Esophagus (tissue), 2 donors: ENCODE data around the gene PICALM. TPM values are rescaled to one million over a fixed set of nuclear protein-coding genes. Genes with fewer than 3 reads are reported as not detected.
"Not testable (repeated sequence)": the region's sequence is repeated elsewhere in the genome, so short reads cannot be mapped to it uniquely, and the experiment has no call there.

Source experiments
- H3K27ac ChIP-seq, 2 donors: one replicate each; pipeline ENCODE4 v1.5.1; 2013; ENCODE audit warnings: low read depth in 2 of 2, mild to moderate bottlenecking in 2 of 2, inconsistent platforms in 1 of 2, low read length in 1 of 2, moderate library complexity in 1 of 2
- H3K27me3 ChIP-seq, 2 donors: one replicate each; pipeline ENCODE4 v1.6.1; 2013; ENCODE audit warnings: low read length in 2 of 2, control low read depth in 1 of 2, mild to moderate bottlenecking in 1 of 2; ENCODE audit not compliant: insufficient read depth in 2 of 2, control insufficient read depth in 1 of 2
- H3K36me3 ChIP-seq, 2 donors: one replicate each; pipeline ENCODE4 v1.6.1; 2013; ENCODE audit warnings: low read length in 1 of 2; ENCODE audit not compliant: control insufficient read depth in 2 of 2, insufficient read depth in 2 of 2
- H3K4me1 ChIP-seq, 2 donors: one replicate each; pipeline ENCODE4 v1.6.1; 2013; ENCODE audit warnings: low read length in 1 of 2; ENCODE audit not compliant: control insufficient read depth in 2 of 2, insufficient read depth in 2 of 2
- H3K4me3 ChIP-seq, 2 donors: one replicate each; pipeline ENCODE4 v1.5.1; 2013; ENCODE audit warnings: low read length in 2 of 2, mild to moderate bottlenecking in 2 of 2, low read depth in 1 of 2, moderate library complexity in 1 of 2
- H3K9me3 ChIP-seq, 2 donors: one replicate each; pipeline ENCODE4 v1.6.1; 2013; ENCODE audit warnings: mild to moderate bottlenecking in 2 of 2, low read depth in 1 of 2, low read length in 1 of 2, moderate library complexity in 1 of 2; ENCODE audit not compliant: control insufficient read depth in 2 of 2, insufficient read depth in 1 of 2
- WGBS, 2 donors: extraction: QIAGEN DNeasy Blood & Tissue Kit; methylation state at CpG; one replicate each; pipeline ENCODE4 v1.1.7; 2013; 5-methylcytosine and 5-hydroxymethylcytosine counted together
- polyA plus RNA-seq, 2 donors: library from polyadenylated mRNA; stranded (reverse); fragments of 200-250 nt; gene quantifications; one replicate each; pipeline ENCODE4 v1.2.3, GENCODE V29; 2013
- donor health status: healthy with polysubstance abuse.
- donor health status: Bipolar disorder and iron deficiency.

PICALM gene
- polyA plus RNA-seq, 2 donors, result 60.9 to 61.1 TPM

- WGBS, 2 donors, result 76 to 92% methylated on average over 3 of the region's 3 CpGs
- not testable (repeated sequence) for H3K36me3 ChIP-seq, H3K4me1 ChIP-seq, H3K9me3 ChIP-seq, H3K27me3 ChIP-seq, H3K4me3 ChIP-seq, H3K27ac ChIP-seq
Observed at GRCh38 chr11:86106031-86106430, 37.1 kb upstream of the PICALM start.

GRCh38 chr11:86105601-86106000, 36.7 kb upstream of the PICALM start:
- H3K36me3 ChIP-seq, H3K4me3 ChIP-seq, H3K27ac ChIP-seq, H3K9me3 ChIP-seq, H3K27me3 ChIP-seq, H3K4me1 ChIP-seq: not testable (repeated sequence)
- 100% methylated on average over 1 of the region's 2 CpGs; no CpG with 5 or more reads in 1 of the 2 donors for WGBS, 2 donors

GRCh38 chr11:86103808-86104207, 34.9 kb upstream of the PICALM start:
- H3K9me3 ChIP-seq, result no peaks in the 10 kb centered on the region
- H3K4me3 ChIP-seq, result no peak overlapping the region
- H3K4me1 ChIP-seq, result no peaks in the 10 kb centered on the region
- 79 to 84% methylated on average over 1 of the region's 1 CpG for WGBS, 2 donors
- no peak overlapping the region for H3K27ac ChIP-seq
- H3K36me3 ChIP-seq, result no peaks in the 10 kb centered on the region
- no peaks in the 10 kb centered on the region for H3K27me3 ChIP-seq

- Histone ChIP-seq H3K4me3 (no peak overlapping the region), H3K27me3 (no peaks in the 10 kb centered on the region), H3K9me3 (no peaks in the 10 kb centered on the region), H3K4me1 (no peaks in the 10 kb centered on the region), H3K27ac (no peak overlapping the region), H3K36me3 (no peaks in the 10 kb centered on the region)
- 35 to 43% methylated on average over 3 of the region's 3 CpGs for WGBS, 2 donors
Observed at GRCh38 chr11:86101941-86102407, 33.1 kb upstream of the PICALM start.

- Histone ChIP-seq H3K9me3 (no peaks in the 10 kb centered on the region), H3K27me3 (no peaks in the 10 kb centered on the region), H3K36me3 (no peaks in the 10 kb centered on the region), H3K27ac (no peak overlapping the region), H3K4me3 (no peak overlapping the region), H3K4me1 (no peaks in the 10 kb centered on the region)
- 85 to 86% methylated on average over 5 of the region's 5 CpGs for WGBS, 2 donors
Observed at GRCh38 chr11:86101493-86101892, 32.6 kb upstream of the PICALM start.

GRCh38 chr11:86099874-86100273, 31.0 kb upstream of the PICALM start:
- 53 to 62% methylated on average over 4 of the region's 4 CpGs for WGBS, 2 donors
- Histone ChIP-seq H3K27ac (no peak overlapping the region), H3K4me1 (no peaks in the 10 kb centered on the region), H3K27me3 (no peaks in the 10 kb centered on the region), H3K9me3 (no peaks in the 10 kb centered on the region), H3K36me3 (no peaks in the 10 kb centered on the region), H3K4me3 (no peak overlapping the region)

- Histone ChIP-seq H3K9me3 (no peaks in the 10 kb centered on the region), H3K4me3 (no peak overlapping the region), H3K36me3 (no peaks in the 10 kb centered on the region), H3K4me1 (no peaks in the 10 kb centered on the region), H3K27me3 (no peaks in the 10 kb centered on the region), H3K27ac (no peak overlapping the region)
- WGBS, 2 donors, result 84 to 89% methylated on average over 1 of the region's 1 CpG
Observed at GRCh38 chr11:86097980-86098379, 29.1 kb upstream of the PICALM start.

- no peaks in the 10 kb centered on the region for H3K9me3 ChIP-seq
- 43 to 64% methylated on average over 2 of the region's 2 CpGs for WGBS, 2 donors
- no peak overlapping the region for H3K27ac ChIP-seq
Observed at GRCh38 chr11:86091566-86091965, 22.7 kb upstream of the PICALM start.

GRCh38 chr11:86091086-86091485, 22.2 kb upstream of the PICALM start:
- WGBS, 2 donors, result 85 to 92% methylated on average over 1 of the region's 1 CpG
- no peak overlapping the region for H3K4me3 ChIP-seq
- no peak overlapping the region for H3K27ac ChIP-seq
- H3K36me3 ChIP-seq, result no peaks in the 10 kb centered on the region
- H3K4me1 ChIP-seq, result no peaks in the 10 kb centered on the region
- no peaks in the 10 kb centered on the region for H3K27me3 ChIP-seq
- H3K9me3 ChIP-seq, result no peaks in the 10 kb centered on the region

More at GRCh38 chr11:86091566-86091965, 22.7 kb upstream of the PICALM start:
- H3K36me3 ChIP-seq, result no peaks in the 10 kb centered on the region
- H3K4me1 ChIP-seq, result no peaks in the 10 kb centered on the region
- no peak overlapping the region for H3K4me3 ChIP-seq
- H3K27me3 ChIP-seq, result no peaks in the 10 kb centered on the region

GRCh38 chr11:86089659-86090058, 20.8 kb upstream of the PICALM start:
- no peak overlapping the region for H3K27ac ChIP-seq
- H3K27me3 ChIP-seq, result no peaks in the 10 kb centered on the region
- WGBS, 2 donors, result 65 to 73% methylated on average over 1 of the region's 1 CpG
- no peak overlapping the region for H3K4me3 ChIP-seq
- H3K9me3 ChIP-seq, result no peaks in the 10 kb centered on the region
- H3K36me3 ChIP-seq, result no peaks in the 10 kb centered on the region
- H3K4me1 ChIP-seq, result no peaks in the 10 kb centered on the region
